Neutrophil (primary cell): ENCODE data around the gene ANP32E.
"Not testable (repeated sequence)": the region's sequence is repeated elsewhere in the genome, so short reads cannot be mapped to it uniquely, and the experiment has no call there.

Experiments used
- H3K27ac ChIP-seq: fragments of 200-600 bp; sonication (generic); 2 replicates; pipeline ENCODE4 v1.5.1; 2016; ENCODE audit warnings: mild to moderate bottlenecking, moderate library complexity
- H3K27me3 ChIP-seq: fragments of 200-600 bp; sonication (generic); 2 replicates; pipeline ENCODE4 v1.6.0; 2016; ENCODE audit warnings: mild to moderate bottlenecking
- H3K36me3 ChIP-seq: fragments of 200-600 bp; sonication (generic); 2 replicates; pipeline ENCODE4 v1.5.1; 2017
- H3K4me1 ChIP-seq, 2 experiments: fragments of 200-600 bp in 1 of 2; sonication (generic) in 1 of 2; 1 replicate in 1 of 2; 2 replicates in 1 of 2; pipeline versions ENCODE4 v1.5.1 to v1.6.1; 2013 to 2016; ENCODE audit warnings: low read depth in 1 of 2, low read length in 1 of 2, mild to moderate bottlenecking in 1 of 2, moderate library complexity in 1 of 2; ENCODE audit not compliant: control insufficient read depth in 1 of 2, insufficient read depth in 1 of 2
- H3K4me3 ChIP-seq, 2 experiments: fragments of 200-600 bp in 1 of 2; sonication (generic) in 1 of 2; 1 replicate in 1 of 2; 2 replicates in 1 of 2; pipeline ENCODE4 v1.5.1; 2013 to 2016; ENCODE audit warnings: low read depth in 1 of 2, low read length in 1 of 2, mild to moderate bottlenecking in 1 of 2, moderate library complexity in 1 of 2
- H3K9me3 ChIP-seq: fragments of 200-600 bp; sonication (generic); 2 replicates; pipeline ENCODE4 v1.5.1; 2016
- CTCF ChIP-seq: fragments of 200-600 bp; sonication (generic); IDR thresholded peaks from 2 replicates; pipeline ENCODE4 v1.5.1; 2016; ENCODE audit warnings: antibody characterized with exemption

ANP32E gene

GRCh38 chr1:150196417-150196816 is 39.5 kb downstream of the ANP32E start:
- Histone ChIP-seq H3K4me3 (no peak overlapping the region), H3K27ac (no peak overlapping the region), H3K4me1 (no peaks in the 10 kb centered on the region), H3K9me3 (no peaks in the 10 kb centered on the region), H3K27me3 (peaks cover 17% of the 10 kb centered on the region), H3K36me3 (no peaks in the 10 kb centered on the region)
- no peak for TF ChIP-seq CTCF

GRCh38 chr1:150194381-150195031 is 41.4 kb downstream of the ANP32E start:
- no peaks in the 10 kb centered on the region for H3K4me1 ChIP-seq
- no peak overlapping the region for H3K27ac ChIP-seq
- H3K4me3 ChIP-seq = no peak overlapping the region
- H3K27me3 ChIP-seq = peaks cover 17% of the 10 kb centered on the region
- TF ChIP-seq CTCF = no peak
- no peaks in the 10 kb centered on the region for H3K36me3 ChIP-seq
- no peaks in the 10 kb centered on the region for H3K9me3 ChIP-seq

- H3K27me3 ChIP-seq = no peaks in the 10 kb centered on the region
- H3K4me3 ChIP-seq = no peak overlapping the region
- H3K4me1 ChIP-seq = peaks cover 11% of the 10 kb centered on the region in 2 experiments
- TF ChIP-seq CTCF = no peak
- no peak overlapping the region for H3K27ac ChIP-seq
- no peaks in the 10 kb centered on the region for H3K9me3 ChIP-seq
- no peaks in the 10 kb centered on the region for H3K36me3 ChIP-seq
These were observed 43.9 kb downstream of the ANP32E start for GRCh38 chr1:150192012-150192411.

GRCh38 chr1:150187560-150187931 is 48.4 kb downstream of the ANP32E start:
- H3K4me3 ChIP-seq = peak overlapping the region; percentile 56 to 57
- H3K27me3 ChIP-seq = no peaks in the 10 kb centered on the region
- H3K36me3 ChIP-seq = no peaks in the 10 kb centered on the region
- H3K4me1 ChIP-seq = peaks cover 43 to 48% of the 10 kb centered on the region in 2 experiments
- TF ChIP-seq CTCF = peak; percentile 6
- no peaks in the 10 kb centered on the region for H3K9me3 ChIP-seq
- peak overlapping the region; percentile 93 for H3K27ac ChIP-seq

GRCh38 chr1:150186789-150187559 is 48.9 kb downstream of the ANP32E start:
- Histone ChIP-seq H3K27ac (peak overlapping the region; percentile 93), H3K4me1 (peaks cover 47 to 48% of the 10 kb centered on the region in 2 experiments), H3K9me3 (no peaks in the 10 kb centered on the region), H3K4me3 (peak overlapping the region; percentile 56 to 57), H3K36me3 (no peaks in the 10 kb centered on the region), H3K27me3 (no peaks in the 10 kb centered on the region)
- TF ChIP-seq CTCF = no peak

- not testable (repeated sequence) for H3K36me3 ChIP-seq, H3K27me3 ChIP-seq, H3K9me3 ChIP-seq
- Histone ChIP-seq H3K27ac (peak overlapping the region; percentile 93), H3K4me1 (peaks cover 47 to 48% of the 10 kb centered on the region in 2 experiments), H3K4me3 (peak overlapping the region; percentile 56 to 57)
These were observed 49.5 kb downstream of the ANP32E start for GRCh38 chr1:150186438-150186788.
